GM21529 (cell line): ENCODE measurements around the gene RASGEF1C.
"Not testable (repeated sequence)": the region's sequence is repeated elsewhere in the genome, so short reads cannot be mapped to it uniquely, and the experiment has no call there.

Experiments used
- ATAC-seq: cut with Tn5 transposase; IDR thresholded peaks from one replicate; pipeline ENCODE4 v1.9.1; 2021; ENCODE audit not compliant: unreplicated experiment

Gene RASGEF1C

GRCh38 chr5:180136630-180137381, 72.2 kb downstream of the RASGEF1C start:
- no peak for ATAC-seq

GRCh38 chr5:180135967-180136629, 72.9 kb downstream of the RASGEF1C start:
- ATAC-seq: no peak

- ATAC-seq: no peak
Observed at GRCh38 chr5:180135128-180135955, 73.7 kb downstream of the RASGEF1C start.

GRCh38 chr5:180133971-180134508, 75.0 kb downstream of the RASGEF1C start:
- no peak for ATAC-seq

- ATAC-seq: no peak
Observed at GRCh38 chr5:180133551-180133950, 75.5 kb downstream of the RASGEF1C start.

- no peak for ATAC-seq
Observed at GRCh38 chr5:180133060-180133459, 76.0 kb downstream of the RASGEF1C start.

GRCh38 chr5:180130876-180131740, 77.9 kb downstream of the RASGEF1C start:
- no peak for ATAC-seq

GRCh38 chr5:180130291-180130869, 78.6 kb downstream of the RASGEF1C start:
- ATAC-seq: no peak

GRCh38 chr5:180129291-180130190, 79.5 kb downstream of the RASGEF1C start:
- no peak for ATAC-seq

- no peak for ATAC-seq
Observed at GRCh38 chr5:180128671-180129261, 80.2 kb downstream of the RASGEF1C start.

GRCh38 chr5:180127682-180128670, 81.0 kb downstream of the RASGEF1C start:
- no peak for ATAC-seq

GRCh38 chr5:180126716-180127681, 82.0 kb downstream of the RASGEF1C start:
- no peak for ATAC-seq

GRCh38 chr5:180126156-180126555, 82.9 kb downstream of the RASGEF1C start:
- ATAC-seq: not testable (repeated sequence)

GRCh38 chr5:180124662-180125061, 84.3 kb downstream of the RASGEF1C start:
- not testable (repeated sequence) for ATAC-seq

GRCh38 chr5:180122875-180123274, 86.1 kb downstream of the RASGEF1C start:
- no peak for ATAC-seq

GRCh38 chr5:180121826-180122413, 87.1 kb downstream of the RASGEF1C start:
- no peak for ATAC-seq
